GM23248 (cell line): ENCODE results near the gene RPH3AL. TPM values are rescaled to one million over a fixed set of nuclear protein-coding genes. Genes with fewer than 3 reads are reported as not detected.
"Not testable (repeated sequence)": the region's sequence is repeated elsewhere in the genome, so short reads cannot be mapped to it uniquely, and the experiment has no call there.

ENCODE experiments used
- DNase-seq: peaks from one replicate; pipeline ENCODE4 v3.0.0-alpha.2; 2015
- H2AFZ ChIP-seq: fragments of 200-600 bp; sonication (generic); 2 replicates; pipeline ENCODE4 v1.6.1; 2016; ENCODE audit warnings: antibody characterized with exemption
- H3F3A ChIP-seq: fragments of 200-600 bp; sonication (generic); 2 replicates; pipeline ENCODE4 v1.6.1; 2016; ENCODE audit warnings: mild to moderate bottlenecking, antibody characterized with exemption, mixed run types; ENCODE audit not compliant: insufficient read depth
- H3K27ac ChIP-seq: fragments of 200-600 bp; sonication (generic); 2 replicates; pipeline ENCODE4 v1.5.1; 2016; ENCODE audit warnings: mild to moderate bottlenecking
- H3K27me3 ChIP-seq: fragments of 200-600 bp; sonication (generic); replicated peaks from 2 replicates; pipeline ENCODE4 v1.6.1; 2016; ENCODE audit warnings: mild to moderate bottlenecking; ENCODE audit not compliant: insufficient read depth
- H3K36me3 ChIP-seq: fragments of 200-600 bp; sonication (generic); 2 replicates; pipeline ENCODE4 v1.6.1; 2016; ENCODE audit warnings: low read depth, mild to moderate bottlenecking
- H3K4me1 ChIP-seq: fragments of 200-600 bp; sonication (generic); 2 replicates; pipeline ENCODE4 v1.6.1; 2016; ENCODE audit warnings: mild to moderate bottlenecking; ENCODE audit not compliant: insufficient read depth
- H3K4me2 ChIP-seq: fragments of 200-600 bp; sonication (generic); one replicate; pipeline ENCODE4 v1.6.1; 2016; ENCODE audit warnings: mild to moderate bottlenecking; ENCODE audit not compliant: unreplicated experiment
- H3K4me3 ChIP-seq: fragments of 200-600 bp; sonication (generic); 2 replicates; pipeline ENCODE4 v1.5.1; 2016; ENCODE audit warnings: mild to moderate bottlenecking
- H3K79me2 ChIP-seq: fragments of 200-600 bp; sonication (generic); 2 replicates; pipeline ENCODE4 v1.6.1; 2016; ENCODE audit warnings: mild to moderate bottlenecking; ENCODE audit not compliant: insufficient read depth
- H3K9ac ChIP-seq: fragments of 200-600 bp; sonication (generic); 2 replicates; pipeline ENCODE4 v1.6.1; 2016; ENCODE audit warnings: mild to moderate bottlenecking
- H3K9me2 ChIP-seq: fragments of 200-600 bp; sonication (generic); 2 replicates; pipeline ENCODE4 v1.6.1; 2016; ENCODE audit warnings: mixed run types, mild to moderate bottlenecking, moderate library complexity; ENCODE audit not compliant: insufficient read depth
- H3K9me3 ChIP-seq: fragments of 200-600 bp; sonication (generic); one replicate; pipeline ENCODE4 v1.6.1; 2017; ENCODE audit warnings: low read depth
- H4K20me1 ChIP-seq: fragments of 200-600 bp; sonication (generic); 2 replicates; pipeline ENCODE4 v1.6.0; 2016; ENCODE audit not compliant: insufficient read depth
- EZH2 ChIP-seq: fragments of 200-600 bp; sonication (generic); IDR thresholded peaks from 2 replicates; pipeline ENCODE4 v1.6.1; 2018; ENCODE audit warnings: antibody characterized with exemption, mild to moderate bottlenecking; ENCODE audit not compliant: insufficient read depth, poor library complexity, severe bottlenecking
- EZH2phosphoT487 ChIP-seq: fragments of 200-600 bp; sonication (generic); IDR thresholded peaks from 2 replicates; pipeline ENCODE4 v1.6.1; 2018; ENCODE audit warnings: antibody characterized with exemption, moderate library complexity, mild to moderate bottlenecking, low read depth; ENCODE audit not compliant: insufficient read depth
- WGBS, 2 experiments: methylation state at CpG; one replicate each; pipeline ENCODE4 v1.1.6; 2015 to 2017; ENCODE audit warnings: low lambda C conversion rate in 2 of 2, low coverage in 1 of 2; ENCODE audit errors: missing lambda C conversion rate in 2 of 2; 5-methylcytosine and 5-hydroxymethylcytosine counted together
- in situ Hi-C: fragments of 300-500 bp; cut with MboI; formaldehyde crosslinking; loops from 2 replicates; pipeline ENCODE4 v1.15.0; 2020
- polyA plus RNA-seq: library from polyadenylated mRNA; unstranded; fragments of >200 nt; fragmentation: Nextera tagmentation; extraction: Ambion mirVana; gene quantifications from 2 replicates; pipeline ENCODE4 v1.2.1, GENCODE V29; 2016
- total RNA-seq: library from RNA; depleted of rRNA; stranded (reverse); fragments of >200 nt; shearing (Covaris generic); gene quantifications from 2 replicates; pipeline ENCODE4 v1.2.3, GENCODE V29; 2014

The RPH3AL gene
- total and polyA plus RNA-seq, 2 experiments from 2014 or later, result 2.7 to 5.2 TPM

DNA sequence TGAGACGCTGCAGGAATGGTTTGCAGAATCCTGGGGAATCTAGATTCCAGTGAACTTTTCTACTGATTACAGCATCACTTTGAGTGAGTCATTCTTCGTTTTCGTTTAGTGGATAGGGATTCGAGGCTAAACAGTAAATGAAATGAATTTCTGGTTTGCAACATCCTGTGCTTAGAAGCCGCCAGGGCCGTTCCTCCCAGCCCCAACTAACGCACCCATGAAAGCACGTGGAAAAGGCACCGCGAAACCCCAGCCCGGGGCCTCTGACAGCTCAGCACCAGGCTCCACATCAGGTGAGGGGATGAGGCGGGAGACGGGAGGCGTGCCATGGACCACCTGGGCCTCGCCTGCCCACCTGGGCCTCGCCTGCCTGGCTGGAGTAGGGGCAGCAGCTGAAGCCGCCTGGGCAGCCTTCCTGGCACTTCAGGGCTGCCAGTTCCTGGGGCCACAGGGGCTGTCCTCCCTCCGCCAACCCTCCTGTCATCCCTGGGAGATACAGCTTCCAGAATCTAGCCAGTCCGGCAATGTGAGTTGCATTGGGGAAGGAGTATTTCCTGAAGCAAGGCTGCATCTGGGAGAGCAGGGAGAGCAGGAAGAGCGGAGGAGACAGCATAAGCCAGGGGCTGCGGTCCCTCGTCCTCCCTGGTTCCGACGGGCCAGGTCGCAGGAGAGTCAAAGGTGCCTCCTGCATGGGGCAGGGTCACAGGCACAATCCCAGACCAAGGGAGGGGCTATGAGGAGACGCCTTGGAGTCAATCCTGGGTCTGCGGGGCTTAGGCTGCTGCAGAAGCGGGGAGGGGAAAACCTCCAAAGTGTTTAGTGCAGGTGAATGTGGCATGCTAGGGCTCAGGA is 78.4 kb downstream of the RPH3AL start:
- no peaks in the 10 kb centered on the region for H3K36me3 ChIP-seq
- no peaks in the 10 kb centered on the region for H4K20me1 ChIP-seq
- H3K4me1 ChIP-seq, result no peaks in the 10 kb centered on the region
- H3K4me3 ChIP-seq, result no peak overlapping the region
- no peak overlapping the region for H3K27ac ChIP-seq
- no peak overlapping the region for H3K9ac ChIP-seq
- no peaks in the 10 kb centered on the region for H3K79me2 ChIP-seq
- 78% methylated on average over 26 to 28 of the region's 28 CpGs for WGBS, 2 experiments
- no peak for TF ChIP-seq EZH2phosphoT487
- TF ChIP-seq EZH2, result no peak
- no peak overlapping the region for H3K4me2 ChIP-seq
- H3K9me3 ChIP-seq, result no peaks in the 10 kb centered on the region
- H2AFZ ChIP-seq, result no peak overlapping the region
- no peaks in the 10 kb centered on the region for H3K27me3 ChIP-seq
- no peaks in the 10 kb centered on the region for H3F3A ChIP-seq
- no peak for DNase-seq
- in situ Hi-C loops, result no loop called here
- no peaks in the 10 kb centered on the region for H3K9me2 ChIP-seq

DNA sequence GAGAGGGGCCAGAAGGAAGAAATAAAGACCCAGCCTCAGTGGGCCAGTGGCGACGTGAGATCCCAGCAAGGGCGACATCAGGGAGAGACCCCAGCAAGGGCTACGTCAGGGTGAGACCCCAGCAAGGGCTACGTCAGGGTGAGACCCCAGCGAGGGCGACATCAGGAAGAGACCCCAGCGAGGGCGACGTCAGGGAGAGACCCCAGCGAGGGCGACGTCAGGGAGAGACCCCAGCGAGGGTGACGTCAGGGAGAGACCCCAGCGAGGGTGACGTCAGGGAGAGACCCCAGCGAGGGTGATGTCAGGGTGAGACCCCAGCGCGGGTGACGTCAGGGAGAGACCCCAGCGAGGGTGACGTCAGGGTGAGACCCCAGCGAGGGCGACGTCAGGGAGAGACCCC is 79.8 kb downstream of the RPH3AL start:
- H2AFZ ChIP-seq, H3K9me3 ChIP-seq, H3K27ac ChIP-seq, H3K4me2 ChIP-seq, H4K20me1 ChIP-seq, H3F3A ChIP-seq, H3K9ac ChIP-seq, DNase-seq, H3K79me2 ChIP-seq, H3K4me1 ChIP-seq, H3K9me2 ChIP-seq, in situ Hi-C loops, H3K4me3 ChIP-seq, H3K36me3 ChIP-seq, H3K27me3 ChIP-seq: not testable (repeated sequence)
- WGBS, 2 experiments, result 81 to 97% methylated on average over 6 to 14 of the region's 26 CpGs

- H3K36me3 ChIP-seq, H3K9ac ChIP-seq, H3K27ac ChIP-seq, H3K4me2 ChIP-seq, H3K79me2 ChIP-seq, H3K9me3 ChIP-seq, H4K20me1 ChIP-seq, H2AFZ ChIP-seq, H3F3A ChIP-seq, H3K9me2 ChIP-seq, H3K4me1 ChIP-seq, H3K4me3 ChIP-seq, in situ Hi-C loops, DNase-seq, H3K27me3 ChIP-seq: not testable (repeated sequence)
- 71 to 84% methylated on average over 3 to 4 of the region's 4 CpGs for WGBS, 2 experiments
Measured at GRCh38 chr17:271928-272623, 80.5 kb downstream of the RPH3AL start.

DNA sequence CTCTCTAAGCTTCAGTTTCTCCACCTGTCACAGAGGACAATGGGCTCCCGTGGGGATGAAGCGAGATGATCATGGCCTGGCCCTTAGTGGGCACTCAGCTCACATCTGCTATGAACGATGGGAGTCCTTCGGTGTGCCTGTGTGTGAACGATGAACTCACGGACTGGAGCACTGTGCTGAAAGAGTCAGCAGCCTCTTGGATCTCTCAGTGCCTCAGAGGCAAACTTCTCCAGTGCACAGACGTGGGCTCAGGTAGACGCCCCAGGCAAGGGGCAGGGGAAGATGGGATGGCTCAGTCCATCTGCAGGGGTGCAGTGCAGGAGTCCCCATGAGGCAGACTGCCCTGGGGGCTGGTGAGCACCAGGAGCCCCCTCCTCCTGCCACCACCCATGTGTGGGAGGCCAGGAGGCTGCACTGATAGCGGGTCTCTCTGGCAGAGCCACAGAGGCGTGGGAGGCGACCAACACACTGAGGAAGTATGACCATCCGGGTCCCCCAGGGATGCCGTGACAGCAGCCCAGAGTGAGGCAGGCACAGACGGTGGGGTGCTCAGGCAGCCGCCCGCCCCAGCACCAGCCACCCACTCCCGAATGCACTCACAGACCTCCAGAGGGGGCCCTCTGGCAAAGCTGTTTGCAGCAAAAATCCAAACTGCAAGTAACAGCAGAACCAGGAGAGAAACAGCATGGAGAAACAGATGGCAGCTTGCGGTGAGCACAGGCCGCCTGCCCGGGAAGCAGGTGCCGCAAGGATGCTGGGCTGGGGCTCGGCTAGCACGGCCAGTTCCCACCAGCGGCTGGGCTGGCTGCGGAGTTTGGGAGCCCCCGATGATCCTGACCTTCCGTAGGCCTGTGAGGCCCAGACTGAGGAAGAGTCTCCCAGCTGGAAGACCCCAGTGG is 82.7 kb downstream of the RPH3AL start:
- no peak overlapping the region for H3K4me3 ChIP-seq
- no peak overlapping the region for H3K4me2 ChIP-seq
- no peak overlapping the region for H3K27ac ChIP-seq
- no peaks in the 10 kb centered on the region for H3K79me2 ChIP-seq
- no peaks in the 10 kb centered on the region for H3K9me3 ChIP-seq
- WGBS, 2 experiments, result 74 to 79% methylated on average over 22 to 27 of the region's 27 CpGs
- TF ChIP-seq EZH2phosphoT487 (no peak), EZH2 (no peak)
- H3K4me1 ChIP-seq, result peaks cover 5% of the 10 kb centered on the region; the same call in 1 of the 2 replicates
- no peak for DNase-seq
- no peaks in the 10 kb centered on the region for H3K27me3 ChIP-seq
- H2AFZ ChIP-seq, result no peak overlapping the region
- H3K9ac ChIP-seq, result no peak overlapping the region
- no peaks in the 10 kb centered on the region for H3K36me3 ChIP-seq
- no peaks in the 10 kb centered on the region for H4K20me1 ChIP-seq
- no peaks in the 10 kb centered on the region for H3K9me2 ChIP-seq
- in situ Hi-C loops, result no loop called here
- H3F3A ChIP-seq, result no peaks in the 10 kb centered on the region; the same call in 1 of the 2 replicates
